Suppressor macrophage treated with lipopolysaccharide for 1 hour (primary cell): Measurements from ENCODE around the gene NET1.
"Not testable (repeated sequence)": the region's sequence is repeated elsewhere in the genome, so short reads cannot be mapped to it uniquely, and the experiment has no call there.

ENCODE experiments used
- DNase-seq, 3 donors: peaks; one replicate each; pipeline ENCODE4 v3.0.0-alpha.2; 2020 to 2022

Gene NET1

DNA sequence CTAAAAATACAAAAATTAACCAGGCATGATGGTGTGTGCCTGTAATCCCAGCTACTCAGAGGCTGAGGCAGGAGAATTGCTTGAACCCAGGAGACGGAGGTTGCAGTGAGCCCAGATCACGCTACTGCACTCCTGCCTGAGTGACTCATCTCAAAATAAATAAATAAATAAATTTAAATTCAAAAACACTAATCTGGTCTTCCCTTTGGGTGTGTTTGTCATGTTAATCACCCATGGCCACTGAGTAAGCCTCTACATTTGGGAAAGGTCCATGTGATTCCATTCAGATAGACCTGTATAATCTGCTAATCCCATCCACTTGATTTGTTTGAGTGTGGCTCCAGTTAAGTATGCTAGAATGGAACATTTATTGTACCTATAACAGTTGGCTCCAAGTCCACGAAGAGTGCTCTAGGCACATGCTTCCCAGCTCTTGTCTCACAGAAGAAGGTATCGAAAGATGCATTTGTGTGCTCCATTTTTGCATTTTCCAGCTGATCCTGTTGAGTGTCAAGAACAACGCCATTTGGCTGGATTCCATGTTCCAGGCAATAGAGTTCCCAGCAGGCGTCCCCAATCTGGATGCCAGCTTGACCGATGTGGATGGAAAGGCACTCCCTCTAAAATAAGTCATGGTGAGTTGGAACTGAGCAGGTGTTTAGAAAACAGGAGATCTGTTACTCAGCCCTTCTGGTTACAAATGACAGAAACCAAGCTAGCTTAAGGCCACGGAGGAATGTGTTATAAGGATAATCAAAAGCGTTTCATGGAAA, 11.7 kb upstream of the NET1 start:
- no peak for DNase-seq

- no peak for DNase-seq
Measured at GRCh38 chr10:5402798-5403197, 9.6 kb upstream of the NET1 start.

DNA sequence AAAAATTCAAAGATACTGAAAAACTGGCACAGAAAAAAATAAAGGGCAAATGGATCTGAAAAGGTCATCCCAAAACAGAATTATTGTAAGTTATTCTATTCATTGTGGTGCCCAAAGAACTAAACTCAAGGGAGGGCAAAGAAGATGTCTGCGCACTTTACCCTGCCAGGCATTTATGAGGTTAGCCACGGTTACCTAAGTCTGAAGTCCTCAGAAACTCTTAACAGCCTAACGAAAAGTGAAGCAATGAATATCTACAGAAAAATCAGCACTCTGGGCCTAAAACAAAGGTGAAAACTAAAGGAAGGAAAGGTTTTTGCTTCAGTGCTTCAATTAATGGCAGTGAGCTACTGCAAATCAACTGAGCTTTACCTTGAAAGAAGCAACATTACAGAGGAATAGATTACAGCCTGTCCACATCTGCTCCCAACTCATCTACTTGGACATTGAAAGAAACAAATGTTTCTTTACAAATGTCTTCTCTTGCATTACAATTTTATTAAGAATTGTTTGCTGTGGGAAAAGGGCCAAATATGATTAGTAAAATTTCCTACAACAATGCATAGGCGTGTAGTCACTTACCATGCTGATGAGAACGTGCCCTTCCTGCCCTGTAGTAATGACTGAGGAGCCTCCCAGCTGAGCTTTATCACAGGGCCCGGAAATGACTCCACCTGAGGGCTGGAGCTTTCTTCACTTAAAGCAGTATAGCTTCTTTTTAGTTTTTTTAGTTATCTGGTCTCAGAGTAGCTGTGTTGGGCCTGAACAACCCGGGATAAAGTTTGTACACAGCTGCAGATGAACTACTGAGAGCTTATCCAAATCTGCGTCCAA, 7.9 kb upstream of the NET1 start, which contains the start of gene TUBAL3:
Gene TUBAL3, minus strand, starts transcription at position 621 of the 834 bp plus-strand sequence. Its CDS starts 36 bp downstream, at position 585.
- no peak for DNase-seq

DNA sequence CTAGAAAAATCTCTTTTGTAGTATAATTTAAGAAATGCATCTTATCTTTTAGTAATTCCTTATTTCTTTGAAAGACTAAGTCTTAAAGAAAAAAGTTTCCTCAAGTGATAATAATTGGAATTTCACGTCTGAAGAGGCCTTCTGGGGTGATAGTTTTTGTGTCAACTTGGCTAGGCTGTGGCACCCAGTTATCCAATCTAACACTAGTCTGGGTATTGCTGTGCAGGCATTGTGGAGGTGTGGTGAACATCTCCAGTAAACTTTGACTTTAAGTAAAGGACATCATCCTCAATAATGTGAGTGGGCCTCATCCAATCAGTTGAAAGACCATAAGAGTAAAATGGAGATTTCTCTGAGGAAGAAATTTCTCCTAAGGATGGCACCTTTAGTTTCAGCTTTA, 5.4 kb upstream of the NET1 start:
- no peak for DNase-seq

DNA sequence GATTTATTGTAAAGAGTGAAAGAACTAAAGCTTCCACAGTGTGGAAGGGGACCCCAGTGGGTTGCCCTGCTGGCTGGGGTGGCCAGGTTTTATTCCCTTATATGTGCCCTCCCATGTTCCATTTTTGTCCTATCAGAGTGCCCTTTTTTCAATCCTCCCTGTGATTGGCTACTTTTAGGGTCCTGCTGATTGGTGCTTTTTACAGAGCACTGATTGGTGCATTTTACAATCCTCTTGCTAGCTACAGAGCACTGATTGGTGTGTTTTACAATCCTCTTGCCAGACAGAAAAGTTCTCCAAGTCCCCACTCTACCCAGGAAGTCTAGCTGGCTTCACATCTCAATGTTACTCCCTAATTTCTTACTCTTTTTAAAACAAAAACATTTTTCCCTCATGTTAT, 1.6 kb upstream of the NET1 start:
- DNase-seq, result not testable (repeated sequence)

GRCh38 chr10:5411941-5412276, 448 bp upstream of the NET1 start:
- DNase-seq, result no peak

DNA sequence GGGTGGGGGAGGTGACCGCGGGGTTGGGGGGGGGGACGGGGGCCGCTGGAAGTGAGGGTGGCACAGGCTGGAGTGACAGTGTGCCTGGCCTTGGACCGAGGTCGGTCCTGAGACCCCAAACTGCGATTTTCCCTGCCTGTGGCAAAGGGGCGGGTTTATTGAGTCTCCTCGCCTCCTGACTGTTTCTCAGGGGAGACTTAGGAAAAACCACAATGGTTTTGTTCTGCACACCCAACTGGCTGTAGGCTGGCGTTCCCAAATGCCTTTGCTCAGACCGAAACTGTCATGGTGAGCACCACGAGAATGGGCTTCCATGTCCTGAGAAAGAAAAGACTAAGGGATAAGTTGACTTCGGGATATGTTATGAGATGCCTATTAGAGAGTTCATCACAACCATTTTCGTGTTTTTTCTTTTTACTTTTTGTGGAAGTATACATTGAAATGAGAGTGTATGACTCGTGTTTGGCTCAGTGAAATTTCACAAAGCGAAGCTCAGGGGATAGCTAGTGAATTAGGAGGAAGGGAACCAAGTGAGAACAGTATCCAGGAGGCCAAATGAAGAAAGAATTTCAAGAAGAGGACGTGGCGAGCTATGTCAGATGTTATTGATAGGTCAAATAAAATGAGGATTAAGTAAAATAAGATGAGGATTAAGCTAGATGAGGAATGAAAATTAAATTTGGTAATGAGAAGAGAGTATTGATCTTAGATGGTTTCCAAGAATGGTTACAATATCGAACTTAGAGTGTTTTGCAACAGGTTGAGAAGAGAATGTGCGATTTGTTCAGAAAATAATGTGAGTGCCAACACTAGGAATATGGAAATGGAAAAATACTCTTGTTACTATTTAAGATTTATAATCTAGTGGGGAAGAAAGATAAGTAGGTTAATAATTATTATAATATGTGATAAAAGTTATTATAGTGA, 918 bp downstream of the NET1 start:
- peak; percentile 24 to 29 (median 28) for DNase-seq

DNA sequence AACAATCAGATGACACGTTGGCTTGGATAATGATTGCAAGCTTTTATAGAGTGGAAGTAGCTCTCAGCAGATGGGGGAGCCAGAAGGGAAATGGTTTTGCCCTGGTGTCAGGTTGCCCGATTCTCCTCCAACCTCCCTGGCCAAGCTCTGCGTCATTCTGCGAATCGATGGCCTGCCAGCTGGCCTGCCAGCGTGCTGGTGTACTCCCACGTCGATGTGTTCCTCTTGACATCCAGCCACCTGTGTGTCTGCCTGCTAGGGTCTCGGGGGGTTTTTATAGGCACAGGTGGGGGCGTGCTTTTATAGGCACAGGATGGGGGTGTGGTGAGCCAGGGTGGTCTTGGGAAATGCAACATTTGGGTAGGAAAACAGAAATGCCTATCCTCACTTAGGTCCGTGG, 4.6 kb downstream of the NET1 start:
- no peak for DNase-seq

GRCh38 chr10:5418584-5418983, 6.2 kb downstream of the NET1 start:
- DNase-seq, result no peak

GRCh38 chr10:5419466-5420094, 7.2 kb downstream of the NET1 start:
- DNase-seq, result no peak

DNA sequence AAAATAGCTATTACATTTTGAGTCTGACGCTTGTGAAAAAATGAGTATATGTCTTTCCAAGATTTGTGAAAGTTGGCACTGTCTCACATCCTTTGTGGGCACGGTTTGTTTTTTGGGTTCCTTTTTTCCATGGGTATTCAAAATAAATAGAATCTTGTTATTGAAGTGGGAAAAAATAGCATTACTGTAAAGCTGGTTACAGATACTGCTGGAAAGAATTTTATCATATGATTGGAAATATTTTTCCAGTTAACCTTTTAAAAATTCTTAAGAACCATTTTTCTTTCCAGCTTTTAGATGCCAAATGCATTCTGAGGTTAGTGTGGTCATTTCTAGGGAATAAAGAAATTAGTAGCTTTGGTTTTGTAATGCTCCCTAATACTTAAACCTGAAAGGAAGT, 11.4 kb downstream of the NET1 start:
- no peak for DNase-seq

DNA sequence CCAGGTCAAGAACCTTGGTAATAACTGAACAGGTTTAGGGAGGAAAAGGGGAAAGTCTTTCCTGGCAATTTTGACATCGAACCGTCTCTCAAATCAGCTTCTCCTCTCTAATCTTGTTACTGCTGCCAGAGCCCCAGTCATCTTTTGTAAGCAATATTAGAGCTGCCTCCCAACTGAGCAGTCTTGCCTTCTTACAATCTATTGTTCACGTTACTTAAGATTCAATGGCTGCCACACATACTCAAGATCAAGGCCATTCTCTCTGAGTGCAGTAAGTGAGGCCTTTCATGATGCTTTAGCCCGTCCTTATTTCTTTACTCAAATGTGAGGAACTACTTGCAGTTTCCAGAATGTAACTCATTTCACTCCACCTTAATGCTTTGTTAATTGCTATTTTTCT, 12.4 kb downstream of the NET1 start:
- no peak for DNase-seq

DNA sequence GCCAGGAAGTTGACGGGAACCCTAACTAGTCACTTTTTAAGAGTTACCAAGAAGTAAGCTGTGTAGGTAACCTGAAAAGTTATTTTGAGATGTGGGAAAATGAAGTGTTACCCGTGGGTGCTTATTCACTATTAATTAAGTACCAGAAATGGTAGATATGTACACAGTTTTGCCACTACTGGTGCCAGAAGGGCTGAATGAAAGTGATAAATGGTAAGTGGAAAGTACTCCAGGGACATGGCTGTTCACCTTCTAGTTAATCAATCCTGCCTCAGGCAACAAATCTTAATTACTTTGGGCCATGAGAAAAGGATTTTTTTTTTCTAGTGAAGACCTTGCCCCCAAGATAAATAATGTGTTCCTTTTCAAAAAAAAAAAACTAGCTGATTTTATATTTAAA, 15.8 kb downstream of the NET1 start:
- no peak for DNase-seq

DNA sequence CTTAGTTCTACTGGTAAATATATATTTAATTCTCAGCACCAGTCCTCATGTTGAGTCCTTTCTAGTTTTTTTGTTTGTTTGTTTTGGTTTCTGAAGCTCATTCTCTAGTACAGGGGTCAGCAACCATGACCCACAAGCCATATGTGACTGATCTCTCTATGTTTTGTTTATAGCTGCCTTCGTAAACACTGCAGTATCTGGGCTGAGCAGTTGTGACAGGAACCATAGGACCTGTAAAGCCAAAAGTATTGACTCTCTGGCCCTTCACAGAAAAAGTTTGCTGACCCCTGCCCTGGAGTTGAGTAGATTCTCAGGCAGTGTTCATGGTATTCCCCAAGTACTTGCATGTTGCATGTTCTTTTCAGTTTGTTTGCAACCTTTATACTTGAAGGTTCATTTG, 20.8 kb downstream of the NET1 start:
- DNase-seq, result no peak

DNA sequence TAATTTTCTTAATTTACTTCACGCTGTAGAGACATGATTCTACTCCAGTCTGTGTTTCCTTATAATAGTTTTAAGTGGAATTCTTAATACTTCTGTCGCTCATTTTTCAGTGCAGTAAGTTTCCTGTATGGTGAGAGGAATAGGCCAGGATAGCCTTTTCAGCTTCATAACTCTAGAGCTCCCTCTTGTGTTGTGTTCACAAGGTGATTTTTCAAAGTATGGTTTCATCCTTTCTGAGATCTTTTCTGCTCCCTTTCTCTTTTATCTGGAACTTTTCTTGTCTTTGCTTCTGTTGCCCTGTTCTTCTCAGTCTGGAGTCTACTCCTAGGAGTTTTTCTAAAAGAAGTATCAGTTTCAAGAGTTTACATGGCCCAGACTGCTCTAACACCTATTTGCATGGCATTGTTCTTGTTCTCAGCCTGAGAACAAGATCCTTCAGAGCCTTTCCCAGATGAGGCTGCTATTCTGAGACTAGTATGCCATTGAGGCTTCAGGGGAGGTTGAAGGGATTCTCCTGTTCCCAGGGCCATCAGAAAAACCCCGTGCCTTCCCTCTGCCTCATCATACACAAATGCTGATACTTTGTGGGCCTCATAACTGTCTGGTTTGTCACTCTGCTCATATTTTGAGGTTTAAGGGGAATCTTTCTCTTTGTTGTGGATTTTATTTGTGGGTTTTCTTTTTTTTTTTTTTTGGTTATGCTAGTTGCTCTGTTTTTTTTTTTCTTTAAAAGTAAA, 21.8 kb downstream of the NET1 start:
- DNase-seq, result peak; percentile 50 to 71 (median 68)

DNA sequence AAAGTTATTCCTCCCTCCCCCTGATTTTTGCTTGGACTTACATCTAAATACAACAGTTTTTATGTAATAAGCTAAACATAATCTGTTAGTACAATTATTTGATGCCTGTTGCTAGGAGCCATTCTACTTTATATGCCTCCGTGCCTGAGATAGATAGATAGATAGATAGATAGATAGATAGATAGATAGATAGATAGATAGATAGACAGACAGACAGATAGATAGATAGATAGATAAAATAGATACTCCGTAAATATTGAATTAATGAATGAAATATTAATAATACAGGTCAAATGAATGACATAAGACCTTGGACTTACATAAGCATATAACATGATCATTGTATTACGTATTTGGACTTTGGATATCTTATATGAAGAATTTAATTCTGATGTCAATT, 23.0 kb downstream of the NET1 start:
- DNase-seq, result no peak

GRCh38 chr10:5440206-5440605, 27.8 kb downstream of the NET1 start:
- no peak for DNase-seq

DNA sequence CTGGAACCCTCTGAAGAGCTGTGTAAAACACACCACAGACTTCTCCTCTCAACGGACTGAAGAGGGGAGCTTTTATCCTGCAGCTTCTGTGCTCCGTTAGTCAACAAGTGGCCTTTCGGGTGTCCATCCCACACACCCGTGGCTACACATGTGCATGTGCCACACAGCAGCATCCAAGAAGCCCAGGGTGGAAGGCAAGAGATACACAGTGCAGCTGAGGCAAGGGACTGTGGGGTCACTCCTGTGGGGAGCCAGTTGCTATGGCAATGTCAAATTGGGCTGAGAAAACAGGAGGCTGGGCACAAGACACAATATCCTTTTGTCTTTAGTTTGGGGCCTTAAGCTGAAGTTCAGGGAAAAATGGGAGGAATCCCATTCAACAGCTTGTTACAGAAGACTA, 28.7 kb downstream of the NET1 start:
- DNase-seq, result no peak

GRCh38 chr10:5442065-5442989, 30.0 kb downstream of the NET1 start:
- peak; percentile 60 to 78 (median 76) for DNase-seq

DNA sequence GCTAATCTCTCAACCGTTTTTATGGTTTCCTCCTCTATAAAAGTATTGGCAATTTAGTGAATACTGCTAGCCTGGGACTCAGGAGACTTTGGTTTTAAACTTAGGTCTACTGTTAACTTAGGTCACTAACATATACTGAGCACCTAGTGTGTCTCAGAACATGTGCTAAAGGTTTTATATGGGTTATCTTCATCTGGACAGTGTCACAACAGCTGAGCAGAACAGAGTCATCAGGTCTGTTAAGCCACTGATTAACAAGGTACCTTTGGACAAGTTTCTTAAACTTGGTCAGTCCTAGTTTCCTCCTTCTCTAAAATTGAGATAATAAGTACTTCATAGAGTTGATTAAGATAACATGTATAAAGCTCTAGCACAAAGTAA, 30.6 kb downstream of the NET1 start:
- DNase-seq, result no peak

GRCh38 chr10:5443429-5443828, 31.1 kb downstream of the NET1 start:
- no peak for DNase-seq
